LNCaP clone FGC (cell line): ENCODE data around the gene ERBB4.

ENCODE experiments used
- DNase-seq: peaks from one replicate; pipeline ENCODE4 v3.0.0-alpha.2; 2011; ENCODE audit warnings: low read depth
- H3K4me3 ChIP-seq: 2 replicates; pipeline ENCODE4 v1.5.1; 2011; ENCODE audit warnings: mild to moderate bottlenecking, low read depth, low read length, control low read depth
- TF ChIP-seq, protein P1 (sequence below): IDR thresholded peaks from 2 replicates; pipeline ENCODE4 v1.5.1; 2012; ENCODE audit warnings: mild to moderate bottlenecking; ENCODE audit not compliant: control insufficient read depth, insufficient read depth; ENCODE audit errors: extremely low read depth

Gene ERBB4

GRCh38 chr2:211376410-211376809 lies 1162.2 kb downstream of the ERBB4 start:
- TF ChIP-seq, protein P1, sequence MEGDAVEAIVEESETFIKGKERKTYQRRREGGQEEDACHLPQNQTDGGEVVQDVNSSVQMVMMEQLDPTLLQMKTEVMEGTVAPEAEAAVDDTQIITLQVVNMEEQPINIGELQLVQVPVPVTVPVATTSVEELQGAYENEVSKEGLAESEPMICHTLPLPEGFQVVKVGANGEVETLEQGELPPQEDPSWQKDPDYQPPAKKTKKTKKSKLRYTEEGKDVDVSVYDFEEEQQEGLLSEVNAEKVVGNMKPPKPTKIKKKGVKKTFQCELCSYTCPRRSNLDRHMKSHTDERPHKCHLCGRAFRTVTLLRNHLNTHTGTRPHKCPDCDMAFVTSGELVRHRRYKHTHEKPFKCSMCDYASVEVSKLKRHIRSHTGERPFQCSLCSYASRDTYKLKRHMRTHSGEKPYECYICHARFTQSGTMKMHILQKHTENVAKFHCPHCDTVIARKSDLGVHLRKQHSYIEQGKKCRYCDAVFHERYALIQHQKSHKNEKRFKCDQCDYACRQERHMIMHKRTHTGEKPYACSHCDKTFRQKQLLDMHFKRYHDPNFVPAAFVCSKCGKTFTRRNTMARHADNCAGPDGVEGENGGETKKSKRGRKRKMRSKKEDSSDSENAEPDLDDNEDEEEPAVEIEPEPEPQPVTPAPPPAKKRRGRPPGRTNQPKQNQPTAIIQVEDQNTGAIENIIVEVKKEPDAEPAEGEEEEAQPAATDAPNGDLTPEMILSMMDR: no peak
- no peak for DNase-seq
- no peak overlapping the region for H3K4me3 ChIP-seq

GRCh38 chr2:211373203-211373602 lies 1165.4 kb downstream of the ERBB4 start:
- H3K4me3 ChIP-seq: no peak overlapping the region
- TF ChIP-seq, protein P1: no peak
- DNase-seq: no peak

DNA sequence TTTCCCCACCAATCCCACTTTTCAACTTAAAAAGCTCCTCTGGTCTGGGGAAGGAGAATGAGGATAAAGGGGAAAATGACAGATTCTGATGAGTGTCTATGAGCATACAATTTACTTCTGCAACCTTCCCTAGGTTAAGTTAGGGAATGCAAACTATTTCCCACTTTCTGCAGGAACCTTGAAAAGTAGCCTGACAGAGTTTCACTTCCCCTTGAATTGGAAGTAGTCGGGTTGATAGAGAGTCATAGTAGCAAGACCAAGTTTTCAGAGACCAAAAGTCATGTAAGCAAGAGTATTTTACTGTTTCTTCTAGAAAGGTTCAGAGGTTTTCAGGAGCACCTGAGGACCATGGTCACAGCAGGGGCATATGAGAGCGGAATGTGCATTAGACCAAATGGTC lies 1167.1 kb downstream of the ERBB4 start:
- no peak overlapping the region for H3K4me3 ChIP-seq
- no peak for DNase-seq
- TF ChIP-seq, protein P1: no peak

DNA sequence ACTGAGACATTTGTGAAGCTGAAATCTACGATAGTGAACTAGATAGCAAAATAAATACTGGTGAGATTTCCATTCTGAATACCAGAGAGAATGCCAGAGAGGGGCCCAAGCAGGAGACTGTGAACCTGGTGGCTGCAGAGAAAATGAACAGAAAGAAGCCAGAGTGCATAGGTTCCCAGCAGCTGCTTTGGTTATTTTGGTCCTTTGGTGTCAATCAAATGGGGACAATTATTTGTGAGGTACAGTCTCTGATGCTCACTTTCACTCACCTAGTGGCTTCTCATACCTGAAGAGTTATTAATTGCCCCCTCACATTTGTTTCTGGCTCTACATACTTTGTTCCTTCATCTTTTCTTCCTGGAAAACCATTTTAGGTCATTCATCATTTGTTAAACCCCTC lies 1170.1 kb downstream of the ERBB4 start:
- DNase-seq: no peak
- TF ChIP-seq, protein P1: no peak
- H3K4me3 ChIP-seq: no peak overlapping the region

GRCh38 chr2:211367711-211368110 lies 1170.9 kb downstream of the ERBB4 start:
- DNase-seq: no peak
- TF ChIP-seq, protein P1: no peak
- H3K4me3 ChIP-seq: no peak overlapping the region

DNA sequence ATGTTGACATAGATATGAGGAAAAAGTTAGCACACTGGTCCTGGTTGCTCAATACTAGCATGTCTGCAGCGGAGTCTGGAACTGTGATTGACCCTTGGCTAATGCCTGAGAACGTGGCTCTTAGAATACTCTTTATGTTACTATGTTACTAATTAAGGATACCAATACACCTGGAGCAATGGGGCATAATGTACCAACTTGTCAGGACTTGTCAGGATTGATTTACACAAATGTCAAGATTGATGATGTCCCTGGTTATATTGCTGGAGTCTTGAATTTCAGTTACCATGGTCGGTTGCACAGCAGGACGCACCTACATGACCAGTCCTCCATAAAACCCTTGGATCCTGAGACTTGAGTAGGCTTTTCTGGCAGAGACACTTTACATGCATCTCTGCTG lies 1171.3 kb downstream of the ERBB4 start:
- TF ChIP-seq, protein P1: no peak
- no peak for DNase-seq

DNA sequence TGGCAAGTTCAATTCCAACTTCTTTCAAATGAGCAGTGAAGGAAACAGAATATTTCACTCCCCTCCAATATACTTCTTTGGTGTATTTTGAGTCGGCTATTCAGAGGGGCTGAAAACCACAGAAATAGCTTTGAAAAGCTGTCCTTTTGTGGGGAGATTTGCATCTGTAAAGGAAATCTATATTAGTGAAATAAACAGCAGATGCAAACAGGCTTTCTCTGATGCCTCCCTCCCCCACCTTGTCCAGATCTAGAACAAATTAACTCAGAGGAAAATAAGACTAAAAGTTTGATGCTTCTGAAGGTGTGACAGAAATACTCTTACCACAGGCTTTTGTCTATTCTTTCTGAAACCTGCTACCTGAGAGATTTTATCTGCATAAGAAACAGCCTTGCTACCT lies 1173.7 kb downstream of the ERBB4 start:
- TF ChIP-seq, protein P1: no peak
- no peak for DNase-seq
- no peak overlapping the region for H3K4me3 ChIP-seq

More for the DNA sequence above, 1171.3 kb downstream of the ERBB4 start:
- H3K4me3 ChIP-seq: no peak overlapping the region
